NT2/D1 (cell line): ENCODE measurements around the gene HCFC1.

Experiments
- DNase-seq: peaks from one replicate; pipeline ENCODE4 v3.0.0-alpha.2; 2011; ENCODE audit warnings: low read depth, low spot score
- H3K27me3 ChIP-seq: 2 replicates; pipeline ENCODE4 v1.6.0; 2011; ENCODE audit warnings: mild to moderate bottlenecking; ENCODE audit not compliant: insufficient read length, insufficient read depth
- H3K36me3 ChIP-seq: 2 replicates; pipeline ENCODE4 v1.6.1; 2011; ENCODE audit warnings: mild to moderate bottlenecking, low read length, mixed read lengths; ENCODE audit not compliant: insufficient read depth, insufficient read length
- H3K4me1 ChIP-seq: 2 replicates; pipeline ENCODE4 v1.5.1; 2011; ENCODE audit not compliant: insufficient read depth, insufficient read length
- H3K4me3 ChIP-seq: 2 replicates; pipeline ENCODE4 v1.5.1; 2011; ENCODE audit warnings: low read depth; ENCODE audit not compliant: insufficient read length
- H3K9ac ChIP-seq: 2 replicates; pipeline ENCODE4 v1.6.0; 2011; ENCODE audit warnings: low read depth; ENCODE audit not compliant: insufficient read length
- H3K9me3 ChIP-seq: 2 replicates; pipeline ENCODE4 v1.5.1; 2011; ENCODE audit warnings: mild to moderate bottlenecking, low read length; ENCODE audit not compliant: insufficient read depth
- SUZ12 ChIP-seq: IDR thresholded peaks from 2 replicates; pipeline ENCODE4 v1.6.1; 2011; ENCODE audit not compliant: insufficient read length, insufficient read depth; ENCODE audit errors: extremely low read depth
- YY1 ChIP-seq: IDR thresholded peaks from 2 replicates; pipeline ENCODE4 v1.6.1; 2011; ENCODE audit not compliant: insufficient read length, insufficient read depth
- ZNF274 ChIP-seq: IDR thresholded peaks from 2 replicates; pipeline ENCODE4 v1.6.1; 2011; ENCODE audit warnings: mild to moderate bottlenecking, low read depth, low read length

The HCFC1 gene

GRCh38 chrX:153971450-153972367 is at the start of gene HCFC1:
HCFC1 (minus strand) TSS chrX:153971818; CDS start chrX:153970840, 978 bp downstream.
- H3K4me1 ChIP-seq: peaks cover 4% of the 10 kb centered on the region
- H3K27me3 ChIP-seq: no peaks in the 10 kb centered on the region
- peak within 1 kb of the TSS; percentile 82 for H3K4me3 ChIP-seq
- peaks cover 29% of the 10 kb centered on the region for H3K36me3 ChIP-seq
- no peak for TF ChIP-seq ZNF274
- no peak for TF ChIP-seq SUZ12
- TF ChIP-seq YY1: peak; percentile 80
- DNase-seq: peak; percentile 70
- peak within 1 kb of the TSS; percentile 95 for H3K9ac ChIP-seq
- H3K9me3 ChIP-seq: no peaks in the 10 kb centered on the region

- peaks cover 5% of the 10 kb centered on the region for H3K4me1 ChIP-seq
- no peaks in the 10 kb centered on the region for H3K27me3 ChIP-seq
- H3K36me3 ChIP-seq: peaks cover 20% of the 10 kb centered on the region
- H3K4me3 ChIP-seq: no peak overlapping the region
- DNase-seq: no peak
- H3K9ac ChIP-seq: no peak overlapping the region
- TF ChIP-seq YY1 (no peak), ZNF274 (no peak), SUZ12 (no peak)
- no peaks in the 10 kb centered on the region for H3K9me3 ChIP-seq
These were observed 49.6 kb upstream of the HCFC1 start for GRCh38 chrX:154021131-154021611.

- peak overlapping the region; percentile 77 for H3K9ac ChIP-seq
- no peaks in the 10 kb centered on the region for H3K9me3 ChIP-seq
- H3K4me3 ChIP-seq: peak overlapping the region; percentile 40
- TF ChIP-seq YY1 (no peak), ZNF274 (no peak), SUZ12 (no peak)
- peaks cover 25% of the 10 kb centered on the region for H3K36me3 ChIP-seq
- H3K27me3 ChIP-seq: no peaks in the 10 kb centered on the region
- H3K4me1 ChIP-seq: peaks cover 8% of the 10 kb centered on the region
- no peak for DNase-seq
These were observed 49.0 kb upstream of the HCFC1 start for GRCh38 chrX:154020536-154021115.

- H3K4me3 ChIP-seq: peak within 1 kb of the TSS; percentile 57
- H3K9me3 ChIP-seq: no peaks in the 10 kb centered on the region
- peaks cover 8% of the 10 kb centered on the region for H3K4me1 ChIP-seq
- peaks cover 26% of the 10 kb centered on the region for H3K36me3 ChIP-seq
- no peaks in the 10 kb centered on the region for H3K27me3 ChIP-seq
- DNase-seq: no peak
- TF ChIP-seq SUZ12: no peak
- TF ChIP-seq YY1: peak; percentile 27
- peak within 1 kb of the TSS; percentile 83 for H3K9ac ChIP-seq
These were observed 48.3 kb upstream of the HCFC1 start, which contains the start of gene IRAK1 for GRCh38 chrX:154019633-154020528. IRAK1 (minus strand) TSS chrX:154019902; CDS start chrX:154019812, 90 bp downstream.

GRCh38 chrX:154019061-154019621 is 47.5 kb upstream of the HCFC1 start:
- peaks cover 8% of the 10 kb centered on the region for H3K4me1 ChIP-seq
- H3K9ac ChIP-seq: peak overlapping the region; percentile 83

GRCh38 chrX:154018518-154019060 is 47.0 kb upstream of the HCFC1 start:
- Histone ChIP-seq H3K4me1 (peaks cover 8% of the 10 kb centered on the region), H3K9ac (peak overlapping the region; percentile 83), H3K36me3 (peaks cover 28% of the 10 kb centered on the region), H3K9me3 (no peaks in the 10 kb centered on the region), H3K4me3 (peak overlapping the region; percentile 57), H3K27me3 (no peaks in the 10 kb centered on the region)
- TF ChIP-seq YY1 (no peak), SUZ12 (no peak), ZNF274 (no peak)
- DNase-seq: no peak

More at GRCh38 chrX:154019061-154019621, 47.5 kb upstream of the HCFC1 start:
- no peaks in the 10 kb centered on the region for H3K27me3 ChIP-seq
- peak overlapping the region; percentile 57 for H3K4me3 ChIP-seq
- H3K36me3 ChIP-seq: peaks cover 26% of the 10 kb centered on the region
- DNase-seq: no peak
- TF ChIP-seq SUZ12 (no peak), ZNF274 (no peak), YY1 (no peak)
- no peaks in the 10 kb centered on the region for H3K9me3 ChIP-seq
